Muscle of back (tissue), 13 donors: ENCODE measurements around the gene BPIFB6. TPM values are rescaled to one million over a fixed set of nuclear protein-coding genes. Genes with fewer than 3 reads are reported as not detected.

ENCODE experiments used
- DNase-seq, 3 donors: peaks; one replicate each; pipeline versions ENCODE4 v3.0.0 to v3.0.0-alpha.2; 2013
- long read RNA-seq, 9 donors: transcript quantifications; one replicate each; lab custom pipeline, GENCODE V29; 2026
- polyA plus RNA-seq, 10 donors: library from polyadenylated mRNA; unstranded; fragments of 120-200 nt; gene quantifications; one replicate each; pipeline ENCODE4 v1.2.1, GENCODE V29; 2013; ENCODE audit not compliant: insufficient read length in 10 of 10

The BPIFB6 gene, protein sequence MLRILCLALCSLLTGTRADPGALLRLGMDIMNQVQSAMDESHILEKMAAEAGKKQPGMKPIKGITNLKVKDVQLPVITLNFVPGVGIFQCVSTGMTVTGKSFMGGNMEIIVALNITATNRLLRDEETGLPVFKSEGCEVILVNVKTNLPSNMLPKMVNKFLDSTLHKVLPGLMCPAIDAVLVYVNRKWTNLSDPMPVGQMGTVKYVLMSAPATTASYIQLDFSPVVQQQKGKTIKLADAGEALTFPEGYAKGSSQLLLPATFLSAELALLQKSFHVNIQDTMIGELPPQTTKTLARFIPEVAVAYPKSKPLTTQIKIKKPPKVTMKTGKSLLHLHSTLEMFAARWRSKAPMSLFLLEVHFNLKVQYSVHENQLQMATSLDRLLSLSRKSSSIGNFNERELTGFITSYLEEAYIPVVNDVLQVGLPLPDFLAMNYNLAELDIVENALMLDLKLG
- polyA plus RNA-seq: not detected
- long read RNA-seq, donor 1: 0 reads
- long read RNA-seq, donor 2: 0 reads
- long read RNA-seq, donor 3: 0 reads
- long read RNA-seq, donor 4: 0 reads
- long read RNA-seq, donor 5: 0 reads
- long read RNA-seq, donor 6: 0 reads
- long read RNA-seq, donor 7: 0 reads
- long read RNA-seq, donor 8: 0 reads
- long read RNA-seq, donor 9: 0 reads

DNA sequence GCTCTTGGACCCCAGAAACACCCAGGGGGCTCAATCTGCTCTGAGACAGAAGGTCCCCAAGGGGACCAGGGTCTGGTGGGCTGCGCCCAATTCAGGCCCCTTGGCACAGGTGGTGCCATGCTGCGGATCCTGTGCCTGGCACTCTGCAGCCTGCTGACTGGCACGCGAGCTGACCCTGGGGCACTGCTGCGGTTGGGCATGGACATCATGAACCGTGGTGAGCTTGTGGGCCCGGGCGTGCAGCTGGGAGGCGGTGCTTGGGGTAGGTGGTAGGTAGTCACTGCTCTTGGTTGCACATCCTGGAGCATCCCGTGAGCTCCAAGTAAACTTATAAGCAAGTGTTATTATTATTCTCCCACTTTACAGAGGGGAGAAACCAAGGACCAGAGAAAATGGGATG lies at the start of gene BPIFB6:
TSS of gene BPIFB6 (plus strand) at position 118 of the 400 bp plus-strand sequence. CDS start at position 118, 0 bp downstream.
- DNase-seq: no peak

DNA sequence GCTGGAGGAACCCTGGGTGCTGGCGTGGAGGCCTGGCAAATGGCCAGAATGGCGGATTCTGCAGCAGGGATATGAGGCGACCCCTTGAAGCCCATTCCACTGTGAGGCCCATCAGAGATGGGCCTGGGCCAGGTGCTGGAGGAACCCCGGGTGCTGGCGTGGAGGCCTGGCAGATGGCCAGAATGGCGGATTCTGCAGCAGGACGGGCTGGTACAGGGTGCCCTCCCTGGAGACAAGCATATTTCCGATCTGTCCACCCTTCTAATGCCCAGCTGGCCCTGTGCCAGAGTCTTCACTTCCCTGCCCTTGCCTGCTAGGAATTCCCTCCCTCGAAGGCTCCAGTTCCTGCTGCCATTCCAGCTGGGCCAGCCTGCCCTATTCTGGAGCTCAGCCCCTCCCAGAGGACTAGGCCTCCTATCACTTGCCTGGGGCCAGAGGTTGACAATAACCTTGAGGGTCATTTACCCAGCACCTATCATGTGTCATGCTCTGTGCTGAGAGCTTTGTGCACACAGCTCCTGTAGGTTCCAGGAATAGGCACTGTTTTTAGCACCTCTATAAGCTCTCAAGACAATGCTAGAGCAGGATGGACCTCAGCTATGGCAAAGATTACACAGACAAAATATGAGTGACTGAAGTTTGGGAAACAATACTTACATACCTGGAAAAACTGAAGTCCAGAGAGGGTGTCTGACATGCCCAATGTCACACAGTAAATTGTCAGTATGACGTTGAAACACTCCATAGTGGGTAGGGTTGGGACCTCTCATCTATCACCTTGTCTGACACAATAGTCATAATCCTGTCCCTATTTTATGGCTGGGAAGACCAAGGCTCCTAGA lies 48.6 kb upstream of the BPIFB6 start:
- peak; percentile 12 to 22 (median 18) for DNase-seq

DNA sequence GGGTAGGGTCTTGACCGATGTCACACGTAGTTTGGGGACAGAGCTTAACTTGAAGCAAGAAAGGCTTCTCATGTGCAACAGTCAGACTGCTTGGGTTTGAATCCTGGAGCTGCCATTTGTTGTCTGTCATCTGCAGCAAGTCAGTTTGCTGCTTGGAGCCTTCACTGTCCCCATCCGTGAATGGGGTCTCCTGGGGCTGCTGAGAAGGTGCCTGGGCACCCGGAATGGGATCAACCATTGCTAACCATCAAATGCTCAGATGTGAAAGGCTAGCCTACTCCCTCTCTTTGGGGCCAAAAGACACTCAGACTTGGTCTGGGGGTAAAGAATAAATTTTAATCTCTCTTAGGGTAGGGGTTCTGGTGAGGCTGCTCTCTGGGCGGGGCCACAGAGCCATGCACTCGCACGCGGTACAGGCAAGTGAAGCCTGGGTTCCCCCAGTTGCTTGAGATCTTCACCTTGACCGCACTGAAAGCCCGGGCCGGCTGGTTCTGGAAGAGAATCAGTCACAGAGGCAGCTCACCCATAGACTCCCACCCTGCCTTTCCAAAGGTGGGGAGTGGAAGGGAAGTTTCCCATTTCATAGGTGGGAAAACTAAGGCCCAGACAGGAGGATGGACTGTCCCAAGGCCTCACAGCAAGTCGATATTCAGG lies 47.9 kb upstream of the BPIFB6 start:
- no peak for DNase-seq

DNA sequence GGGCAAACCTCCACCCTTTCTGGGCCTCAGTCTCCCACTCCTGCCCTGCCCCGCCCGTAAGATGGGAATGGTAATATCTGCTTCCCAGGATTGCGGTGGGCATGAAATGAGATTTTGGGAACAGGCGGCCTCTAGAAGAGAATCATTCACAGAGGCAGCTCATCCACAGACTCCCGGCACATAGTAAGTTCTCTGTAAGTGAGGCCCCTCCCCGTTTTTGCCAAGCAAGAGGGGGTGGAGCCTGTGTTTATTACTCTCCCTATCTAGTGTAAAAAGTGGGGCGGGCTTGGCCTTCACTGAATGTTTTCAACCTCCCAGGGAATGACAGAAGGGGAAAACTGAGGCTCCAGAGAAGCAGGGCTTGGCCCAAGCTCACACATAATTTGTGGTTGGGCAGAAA lies 47.3 kb upstream of the BPIFB6 start:
- no peak for DNase-seq

DNA sequence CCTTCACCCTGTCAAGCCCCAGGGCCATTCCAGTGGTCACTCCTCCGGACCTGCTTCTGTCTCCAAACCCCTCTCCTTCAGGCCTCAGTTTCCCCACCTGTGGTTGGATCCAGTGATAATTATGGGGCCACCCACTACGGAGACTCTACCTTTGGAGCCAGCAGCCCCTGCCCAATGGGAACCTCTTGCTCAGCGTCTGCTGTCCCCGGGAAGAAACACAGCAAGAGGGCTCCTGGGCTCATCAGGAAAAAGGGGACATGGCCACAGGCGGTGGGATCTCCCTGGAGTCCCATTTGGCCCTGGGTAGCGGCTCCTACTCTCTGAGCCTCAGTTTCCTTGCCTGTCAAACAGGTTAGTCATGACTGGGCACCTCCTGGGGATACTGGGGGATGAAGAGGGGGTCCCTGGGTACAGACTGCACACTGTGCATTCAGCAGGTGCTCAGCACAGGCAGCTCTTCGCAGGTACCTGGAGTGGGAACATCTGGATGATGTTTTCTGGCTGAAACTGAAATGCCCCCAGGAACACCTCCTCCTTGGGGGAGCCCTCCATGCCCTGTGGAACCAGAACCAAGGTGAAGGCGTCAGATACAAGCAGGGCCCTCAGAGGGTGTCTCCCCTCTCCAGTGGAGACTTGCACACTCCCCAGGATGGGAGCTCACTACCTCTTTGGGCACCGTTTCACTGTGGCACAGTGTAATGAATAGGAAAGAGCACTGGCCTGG lies 46.7 kb upstream of the BPIFB6 start:
- DNase-seq: no peak

DNA sequence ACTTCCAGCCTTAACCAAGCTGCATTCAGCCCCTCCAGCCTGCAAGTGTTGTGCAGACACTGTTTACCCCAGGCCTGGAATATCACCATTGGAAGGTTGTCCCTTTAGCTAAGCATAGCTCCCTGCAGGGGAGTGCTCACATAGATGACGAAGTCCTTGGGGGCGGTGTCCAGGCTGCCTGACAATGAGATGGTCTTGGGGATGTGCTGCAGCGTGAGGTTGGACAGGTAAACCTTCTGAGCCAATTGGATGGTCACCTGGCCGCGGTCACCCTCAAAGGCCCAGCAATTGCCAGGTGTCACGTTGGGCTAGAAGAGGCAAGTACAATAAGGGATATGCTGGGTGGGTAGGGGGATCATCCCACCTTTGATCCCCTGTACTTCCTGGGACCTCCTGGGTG lies 45.9 kb upstream of the BPIFB6 start:
- no peak for DNase-seq

DNA sequence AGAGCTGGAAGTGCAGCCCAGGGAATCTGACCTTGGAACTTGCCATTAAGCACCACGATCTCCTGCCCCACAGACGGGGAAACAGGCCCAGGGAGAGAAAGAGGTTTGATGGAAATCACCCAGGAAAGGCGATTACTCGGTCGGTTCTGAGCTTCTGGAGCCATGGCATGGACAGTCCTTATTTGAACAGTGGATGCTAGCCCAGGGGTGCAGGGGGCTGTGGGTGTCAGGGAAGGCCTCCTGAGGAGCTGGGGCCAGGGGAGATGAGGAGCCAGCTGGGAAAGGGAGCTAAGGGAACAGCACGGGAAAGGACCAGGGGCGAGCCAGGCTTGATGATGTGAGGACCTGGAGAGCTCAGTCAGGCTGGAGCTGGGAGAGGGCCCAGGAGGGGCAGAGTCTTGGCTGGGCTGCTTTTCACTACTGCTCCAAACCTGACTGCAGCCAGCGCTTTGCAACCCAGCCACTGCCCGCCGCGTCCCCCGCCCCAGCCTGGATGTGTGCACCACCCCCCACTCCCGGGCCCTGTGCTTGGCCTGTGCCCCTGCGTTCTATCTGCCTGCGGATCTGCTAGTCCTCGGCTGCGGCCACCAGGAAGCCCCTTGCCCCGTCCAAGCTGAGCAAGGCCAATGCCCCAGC lies 45.0 kb upstream of the BPIFB6 start:
- DNase-seq: no peak

DNA sequence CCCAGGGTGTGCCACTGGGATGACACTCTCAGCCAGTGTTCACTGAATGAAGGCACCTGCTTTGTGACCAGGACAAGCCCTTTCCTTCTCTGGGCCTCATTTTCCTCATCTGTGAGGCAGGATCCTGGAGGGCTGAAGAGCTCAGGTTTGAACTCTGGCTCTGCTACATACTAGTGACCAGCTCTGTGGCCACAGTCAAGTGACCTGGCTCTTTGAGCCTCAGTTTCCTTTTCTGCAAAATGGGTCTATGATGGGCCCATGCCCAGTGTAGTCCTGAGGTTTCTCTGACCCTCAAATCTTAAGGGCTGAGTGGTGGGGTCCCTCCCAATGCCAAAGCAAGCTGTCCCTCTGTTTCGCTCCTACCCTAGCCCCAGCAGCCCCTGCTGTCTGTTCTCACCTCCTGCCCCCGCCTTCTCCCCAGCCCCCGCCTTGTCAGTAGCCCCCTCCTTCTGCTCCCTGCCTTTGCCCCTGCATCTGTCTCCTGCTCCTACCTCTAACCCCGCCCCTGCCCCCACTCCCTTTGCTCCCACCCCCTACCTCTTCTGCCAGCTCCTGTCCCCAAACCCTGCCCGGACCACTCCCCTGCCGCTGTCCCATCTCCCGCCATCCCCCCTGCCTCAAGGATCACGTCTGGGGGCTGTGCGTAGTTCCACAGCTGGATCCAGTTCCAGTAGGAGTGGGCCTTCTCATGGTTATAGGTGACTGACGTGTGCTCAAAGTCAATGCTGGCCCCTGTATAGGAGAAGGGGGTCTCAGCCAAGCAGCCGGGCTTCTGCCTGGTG lies 44.2 kb upstream of the BPIFB6 start:
- no peak for DNase-seq

DNA sequence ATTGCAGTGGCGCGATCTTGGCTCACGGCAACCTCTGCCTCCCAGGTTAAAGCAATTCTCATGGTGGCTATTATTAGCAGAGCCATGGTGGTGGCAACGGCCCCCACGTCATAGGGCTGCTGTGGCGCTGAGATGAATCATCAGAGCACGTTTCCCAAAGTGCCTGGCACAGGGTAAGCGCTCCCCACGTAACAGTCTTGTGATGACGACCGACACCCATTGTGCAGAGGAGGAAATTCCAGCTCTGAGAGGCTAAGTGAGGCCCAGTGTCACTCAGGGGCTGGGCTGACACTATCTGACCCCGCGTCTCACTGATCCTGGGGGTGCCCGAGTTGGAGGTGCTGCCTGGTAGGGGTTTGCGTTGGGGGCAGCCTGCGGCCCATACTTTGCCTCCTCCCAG lies 43.4 kb upstream of the BPIFB6 start:
- no peak for DNase-seq

DNA sequence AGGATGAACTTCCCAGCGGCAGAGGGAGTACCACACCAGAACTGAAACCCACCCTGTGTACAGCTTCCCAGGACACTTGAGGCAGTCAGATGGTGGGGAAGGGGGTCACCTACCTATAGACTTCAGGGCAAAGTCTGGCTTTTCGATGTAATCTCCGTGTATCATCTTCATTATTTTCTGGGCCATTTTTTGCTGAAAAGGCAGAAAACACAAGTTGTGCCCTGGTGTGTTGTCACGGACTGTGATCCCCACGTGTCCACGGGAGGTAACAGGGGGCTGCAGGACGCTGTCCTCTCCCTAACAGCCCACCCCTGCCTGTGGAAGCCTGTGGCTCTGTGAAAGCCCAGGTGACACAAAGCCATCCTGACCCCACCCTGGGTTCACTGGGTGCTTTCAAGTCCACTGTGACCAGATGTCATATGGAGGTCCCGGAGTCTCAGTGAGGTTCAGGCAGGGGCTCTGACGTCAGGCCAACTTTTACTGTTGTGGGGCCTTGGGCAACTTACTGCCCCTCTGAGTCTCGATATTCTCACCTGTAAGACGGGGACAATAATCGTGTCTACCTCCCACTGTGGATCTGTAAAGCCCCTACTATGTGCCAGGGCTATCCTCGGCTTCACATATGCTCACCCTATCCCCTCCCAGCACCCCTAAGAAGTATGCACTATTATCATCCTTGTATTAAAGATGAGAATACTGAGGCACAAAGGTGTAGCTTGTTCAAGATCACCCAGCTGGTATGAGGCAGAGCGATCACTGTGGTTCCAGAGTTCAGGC lies 41.8 kb upstream of the BPIFB6 start:
- DNase-seq: no peak

DNA sequence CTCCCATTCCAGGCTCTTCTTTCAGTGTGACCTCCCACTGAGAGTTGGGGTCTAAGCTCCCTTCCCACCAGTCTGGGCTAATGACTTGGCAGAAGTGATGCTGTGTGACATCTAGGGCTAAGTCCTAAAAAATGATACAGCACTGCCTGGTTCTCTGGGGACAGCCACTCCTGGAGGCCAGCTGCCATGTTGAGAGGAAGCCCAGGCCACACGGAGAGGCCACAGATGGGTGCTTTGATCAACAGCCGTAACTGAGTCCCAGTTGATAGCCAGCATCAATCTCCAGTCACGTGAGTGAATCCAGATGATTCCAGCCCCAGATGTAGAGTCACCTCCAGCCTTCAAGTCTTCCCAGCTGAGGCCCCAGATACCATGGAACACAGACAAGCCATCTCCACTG lies 41.0 kb upstream of the BPIFB6 start:
- no peak for DNase-seq

DNA sequence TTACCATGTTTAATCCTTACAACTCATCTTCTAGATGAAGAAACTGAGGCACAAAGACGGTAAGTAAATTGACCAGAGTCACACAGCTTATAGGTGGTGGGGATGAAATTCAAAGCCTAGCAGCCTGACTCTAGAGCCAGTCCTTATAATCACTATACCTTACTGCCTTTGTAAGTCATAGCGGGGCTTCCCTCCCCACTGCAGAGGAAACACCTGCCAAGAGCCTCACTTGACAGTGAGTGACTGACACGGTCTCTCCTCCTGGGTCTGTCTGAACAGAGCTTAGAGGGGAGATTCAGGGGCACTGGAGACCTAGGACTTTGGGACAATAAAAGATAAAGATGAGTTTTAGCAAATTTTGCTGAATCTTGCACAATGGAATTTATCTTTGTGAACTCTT lies 40.1 kb upstream of the BPIFB6 start:
- DNase-seq: no peak

DNA sequence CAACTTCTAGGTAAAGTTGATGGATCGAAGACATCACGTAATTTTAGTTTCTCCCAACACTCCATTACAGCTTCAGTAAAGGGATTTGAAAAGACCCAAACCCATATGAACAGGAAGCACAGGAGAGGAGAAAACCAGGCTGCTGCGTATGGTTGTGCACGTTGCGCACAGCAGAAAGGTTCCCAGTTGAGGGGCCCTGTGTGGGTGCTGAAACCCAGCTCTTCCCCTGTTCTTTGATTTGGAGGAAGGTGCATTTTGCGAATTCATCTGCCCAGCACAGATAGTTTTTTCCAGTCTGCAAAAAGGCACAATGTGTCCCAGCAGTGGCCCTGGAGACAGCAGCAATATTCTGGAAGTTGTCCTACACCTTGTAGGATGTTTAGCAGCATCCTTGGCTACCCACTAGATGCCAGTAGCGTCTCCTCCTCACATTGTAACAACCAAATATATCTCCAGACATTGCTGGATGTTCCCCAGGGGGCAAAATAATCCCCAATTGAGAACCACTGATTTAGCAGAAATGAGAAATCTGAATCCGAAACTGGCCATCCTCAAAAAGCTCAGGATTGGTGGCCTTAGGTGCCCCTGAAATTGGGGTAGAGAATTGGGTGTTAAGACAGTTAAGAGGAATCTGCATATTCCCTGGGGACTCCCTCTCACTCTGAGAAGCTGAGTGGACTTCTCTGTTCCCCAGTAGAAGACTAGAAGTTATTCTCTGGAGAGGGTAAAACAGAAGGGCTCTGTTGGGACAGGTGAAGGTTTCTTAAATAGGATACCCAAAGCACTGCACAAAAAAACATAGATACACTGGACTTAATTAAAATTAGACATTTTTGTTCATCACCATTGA lies 39.4 kb upstream of the BPIFB6 start:
- DNase-seq: no peak

DNA sequence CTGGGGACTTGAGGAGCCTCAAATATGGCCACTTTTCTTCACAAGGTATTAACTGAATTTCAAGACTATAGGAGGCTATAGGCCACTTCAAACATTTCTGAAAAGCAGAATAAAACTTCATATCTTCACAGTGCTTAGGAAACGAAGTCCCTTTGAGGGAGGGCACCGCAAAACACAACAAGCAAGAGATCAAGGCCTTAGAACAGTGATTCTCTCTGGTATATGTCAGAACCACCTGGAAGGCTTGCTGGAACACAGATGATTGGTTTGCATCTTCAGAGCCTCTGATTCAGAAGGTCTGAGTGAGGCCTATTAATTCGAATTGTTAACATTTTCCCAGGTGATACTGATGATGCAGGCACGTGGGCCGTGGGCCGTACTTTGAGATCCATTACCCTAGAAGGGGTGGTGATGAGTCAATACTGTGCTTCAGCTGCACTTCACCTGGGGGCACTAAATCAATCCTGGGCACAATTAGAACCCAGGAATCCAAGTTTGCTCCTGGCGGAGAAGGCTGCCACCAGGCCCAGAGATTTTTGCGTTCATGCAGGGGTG lies 37.9 kb upstream of the BPIFB6 start:
- no peak for DNase-seq

DNA sequence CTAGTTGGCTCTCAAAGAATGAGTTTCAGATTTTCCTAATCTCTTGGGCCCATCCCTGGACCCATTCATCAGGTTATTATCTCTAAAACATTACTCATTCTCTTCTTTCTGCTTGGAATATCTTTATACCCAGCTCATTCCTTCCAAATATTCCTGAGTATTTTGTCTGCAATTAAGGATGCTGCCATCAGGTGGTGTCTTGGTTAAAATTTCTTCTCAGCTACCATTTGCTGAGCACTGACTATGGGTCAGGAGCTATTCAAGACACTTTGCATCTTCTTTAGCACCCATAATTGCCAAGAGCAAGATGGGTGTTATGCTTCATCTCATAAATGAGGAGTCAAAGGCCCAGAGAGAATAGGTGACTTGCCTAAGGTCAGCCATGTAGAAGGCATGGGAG lies 35.6 kb upstream of the BPIFB6 start:
- no peak for DNase-seq

DNA sequence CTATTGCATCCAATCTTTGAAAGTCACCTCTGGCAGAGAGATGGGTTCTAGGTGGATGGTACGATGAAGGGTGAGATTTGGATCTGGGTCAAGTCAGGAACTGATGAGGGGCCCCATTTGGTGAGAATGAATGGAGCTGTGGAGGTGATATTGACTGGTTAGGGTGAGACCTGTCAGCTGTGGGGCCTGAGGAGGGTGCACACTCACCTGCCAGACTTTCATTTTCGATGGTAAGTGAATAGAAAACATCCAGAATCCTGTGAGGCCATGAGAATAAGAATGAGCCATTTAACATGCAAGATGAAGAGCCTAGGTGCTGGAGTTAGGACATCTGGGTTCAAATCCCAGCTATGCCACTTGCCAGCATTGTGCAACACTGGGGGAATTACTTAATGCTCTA lies 34.0 kb upstream of the BPIFB6 start:
- no peak for DNase-seq

DNA sequence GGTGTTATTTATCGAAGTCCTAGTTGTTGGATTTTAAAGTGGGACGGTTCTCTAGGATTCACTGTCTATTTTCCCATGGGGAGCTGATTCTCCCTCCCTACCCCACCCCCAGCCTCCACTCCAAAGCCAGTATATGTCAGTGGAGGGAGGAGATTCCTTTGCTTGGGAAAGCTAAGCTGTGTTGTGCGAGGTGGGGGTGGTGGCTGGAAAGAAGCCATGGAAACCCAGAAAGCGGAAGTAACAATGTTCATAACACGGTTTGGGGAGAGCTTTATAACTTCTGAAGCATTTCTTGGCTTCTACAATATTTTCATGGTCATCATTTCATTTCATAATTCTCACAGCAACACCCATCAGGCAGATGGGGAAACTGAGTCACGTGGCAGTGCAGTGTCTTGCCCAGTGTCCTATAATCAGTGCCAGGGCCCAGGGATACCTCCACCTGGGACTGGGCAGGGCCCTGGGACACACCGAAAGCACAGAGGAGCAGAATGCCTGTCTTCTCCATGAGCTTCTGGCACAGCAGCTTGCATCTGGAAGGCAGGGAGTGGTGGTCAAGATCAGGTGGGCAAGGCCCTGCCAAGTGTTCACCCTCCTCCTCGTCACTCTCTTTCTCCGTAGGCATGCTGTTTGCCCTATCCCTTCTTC lies 31.7 kb upstream of the BPIFB6 start:
- DNase-seq: peak in 2 of 3 donors; percentile 9 to 25
